Neural crest cell (in vitro differentiated cells): ENCODE results near the gene MRPS6. TPM values are rescaled to one million over a fixed set of nuclear protein-coding genes. Genes with fewer than 3 reads are reported as not detected.

Experiments
- DNase-seq: peaks from one replicate; pipeline ENCODE4 v3.0.0; 2021; ENCODE audit warnings: low read depth, mixed read lengths, low spot score
- H3K27ac Mint-ChIP-seq: one replicate; pipeline ENCODE4 v1.8.0; 2021; ENCODE audit warnings: mild to moderate bottlenecking, mixed read lengths; ENCODE audit not compliant: unreplicated experiment
- H3K27me3 Mint-ChIP-seq: 2 replicates; pipeline ENCODE4 v1.8.0; 2021; ENCODE audit warnings: low read depth, mild to moderate bottlenecking, mixed read lengths
- H3K36me3 Mint-ChIP-seq: 2 replicates; pipeline ENCODE4 v1.8.0; 2021; ENCODE audit warnings: low read depth, mild to moderate bottlenecking, mixed read lengths
- H3K4me1 Mint-ChIP-seq: 2 replicates; pipeline ENCODE4 v1.8.0; 2021; ENCODE audit warnings: mixed read lengths
- H3K4me3 Mint-ChIP-seq: one replicate; pipeline ENCODE4 v1.8.0; 2021; ENCODE audit warnings: mild to moderate bottlenecking, mixed read lengths
- H3K9me3 Mint-ChIP-seq: 2 replicates; pipeline ENCODE4 v1.8.0; 2021; ENCODE audit warnings: mixed read lengths
- total RNA-seq: library from RNA; stranded (reverse); gene quantifications from 2 replicates; pipeline ENCODE4 v1.2.1, GENCODE V29; 2021
- TF ChIP-seq, protein P1 (sequence below): fragments of 200-600 bp; sonication (generic); conservative IDR thresholded peaks from 2 replicates; pipeline ENCODE4 v1.5.0; 2021; ENCODE audit warnings: antibody characterized with exemption, mild to moderate bottlenecking

MRPS6 gene
- total RNA-seq, 1 donor from 2014 or later, result 94.1 TPM

DNA sequence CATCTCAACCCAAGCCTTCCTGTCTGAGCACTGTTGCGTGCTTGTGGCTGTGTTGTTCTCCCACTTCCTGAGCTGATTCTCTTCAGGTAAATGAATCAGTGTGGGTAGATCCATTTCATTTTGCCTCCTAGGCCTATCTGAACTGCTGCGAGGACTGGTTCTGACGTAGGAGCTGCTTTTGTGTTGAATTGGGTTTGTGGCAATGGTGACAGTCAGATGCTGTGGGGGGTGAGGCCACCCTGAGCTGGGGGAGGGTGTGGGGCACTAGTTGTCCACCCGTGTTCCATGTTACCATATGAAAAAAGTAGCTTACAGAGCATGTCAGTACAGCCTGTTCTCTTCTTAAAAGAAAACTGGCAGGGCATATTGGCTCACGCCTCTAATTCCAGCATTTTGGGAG, 81.5 kb downstream of the MRPS6 start:
- Mint-ChIP-seq H3K4me1 (peaks cover 12% of the 10 kb centered on the region), H3K36me3 (peaks cover 22% of the 10 kb centered on the region), H3K27me3 (no peaks in the 10 kb centered on the region), H3K27ac (no peak overlapping the region), H3K4me3 (no peak overlapping the region), H3K9me3 (peaks cover 8% of the 10 kb centered on the region)
- TF ChIP-seq, protein P1, sequence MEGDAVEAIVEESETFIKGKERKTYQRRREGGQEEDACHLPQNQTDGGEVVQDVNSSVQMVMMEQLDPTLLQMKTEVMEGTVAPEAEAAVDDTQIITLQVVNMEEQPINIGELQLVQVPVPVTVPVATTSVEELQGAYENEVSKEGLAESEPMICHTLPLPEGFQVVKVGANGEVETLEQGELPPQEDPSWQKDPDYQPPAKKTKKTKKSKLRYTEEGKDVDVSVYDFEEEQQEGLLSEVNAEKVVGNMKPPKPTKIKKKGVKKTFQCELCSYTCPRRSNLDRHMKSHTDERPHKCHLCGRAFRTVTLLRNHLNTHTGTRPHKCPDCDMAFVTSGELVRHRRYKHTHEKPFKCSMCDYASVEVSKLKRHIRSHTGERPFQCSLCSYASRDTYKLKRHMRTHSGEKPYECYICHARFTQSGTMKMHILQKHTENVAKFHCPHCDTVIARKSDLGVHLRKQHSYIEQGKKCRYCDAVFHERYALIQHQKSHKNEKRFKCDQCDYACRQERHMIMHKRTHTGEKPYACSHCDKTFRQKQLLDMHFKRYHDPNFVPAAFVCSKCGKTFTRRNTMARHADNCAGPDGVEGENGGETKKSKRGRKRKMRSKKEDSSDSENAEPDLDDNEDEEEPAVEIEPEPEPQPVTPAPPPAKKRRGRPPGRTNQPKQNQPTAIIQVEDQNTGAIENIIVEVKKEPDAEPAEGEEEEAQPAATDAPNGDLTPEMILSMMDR, result no peak
- no peak for DNase-seq

DNA sequence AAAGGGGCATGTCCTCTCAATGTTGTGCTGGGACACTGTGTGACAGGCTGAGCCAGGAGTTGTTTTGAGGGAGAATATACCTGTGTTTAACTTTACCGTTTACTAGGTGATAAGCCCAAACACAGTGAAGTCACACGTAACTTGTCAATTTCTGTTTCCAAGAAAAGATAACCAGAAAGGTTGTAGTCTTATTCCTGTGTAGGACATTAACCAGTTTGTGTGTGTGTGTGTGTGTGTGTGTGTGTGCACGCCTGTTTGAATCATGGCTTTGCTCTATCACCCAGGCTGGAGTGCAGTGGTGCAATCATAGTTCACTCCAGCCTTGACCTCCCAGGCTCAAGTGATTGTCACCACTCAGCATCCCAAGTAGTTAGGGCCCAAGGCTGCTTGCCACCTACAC, 83.6 kb downstream of the MRPS6 start:
- Mint-ChIP-seq H3K36me3 (peaks cover 24% of the 10 kb centered on the region), H3K27ac (no peak overlapping the region), H3K4me3 (no peak overlapping the region), H3K9me3 (peaks cover 5% of the 10 kb centered on the region), H3K27me3 (no peaks in the 10 kb centered on the region), H3K4me1 (peaks cover 9% of the 10 kb centered on the region)
- no peak for DNase-seq
- TF ChIP-seq, protein P1, result no peak

DNA sequence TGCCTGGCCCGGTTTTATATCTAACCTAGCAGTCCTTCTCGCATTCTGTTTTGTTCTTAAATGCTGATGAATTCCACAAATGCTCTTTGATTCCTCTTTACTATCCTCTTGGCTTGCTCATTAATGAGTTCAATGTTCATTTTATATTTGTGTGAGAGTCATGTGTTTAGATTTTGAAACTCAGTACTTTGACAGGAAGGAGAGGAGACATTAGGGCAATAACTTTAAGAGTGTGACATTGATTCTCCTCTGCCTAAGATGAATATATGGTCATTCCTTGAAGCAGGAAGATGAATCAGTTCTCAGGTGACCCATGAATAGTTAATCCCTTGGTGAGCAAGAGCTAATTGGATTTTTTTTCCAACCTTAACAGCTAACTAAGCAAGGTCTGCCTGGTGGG, 84.1 kb downstream of the MRPS6 start:
- H3K27ac Mint-ChIP-seq, result no peak overlapping the region
- DNase-seq, result no peak
- peaks cover 29% of the 10 kb centered on the region for H3K36me3 Mint-ChIP-seq
- H3K27me3 Mint-ChIP-seq, result no peaks in the 10 kb centered on the region
- TF ChIP-seq, protein P1, result no peak
- peaks cover 9% of the 10 kb centered on the region for H3K4me1 Mint-ChIP-seq
- H3K4me3 Mint-ChIP-seq, result no peak overlapping the region
- H3K9me3 Mint-ChIP-seq, result peaks cover 7% of the 10 kb centered on the region

DNA sequence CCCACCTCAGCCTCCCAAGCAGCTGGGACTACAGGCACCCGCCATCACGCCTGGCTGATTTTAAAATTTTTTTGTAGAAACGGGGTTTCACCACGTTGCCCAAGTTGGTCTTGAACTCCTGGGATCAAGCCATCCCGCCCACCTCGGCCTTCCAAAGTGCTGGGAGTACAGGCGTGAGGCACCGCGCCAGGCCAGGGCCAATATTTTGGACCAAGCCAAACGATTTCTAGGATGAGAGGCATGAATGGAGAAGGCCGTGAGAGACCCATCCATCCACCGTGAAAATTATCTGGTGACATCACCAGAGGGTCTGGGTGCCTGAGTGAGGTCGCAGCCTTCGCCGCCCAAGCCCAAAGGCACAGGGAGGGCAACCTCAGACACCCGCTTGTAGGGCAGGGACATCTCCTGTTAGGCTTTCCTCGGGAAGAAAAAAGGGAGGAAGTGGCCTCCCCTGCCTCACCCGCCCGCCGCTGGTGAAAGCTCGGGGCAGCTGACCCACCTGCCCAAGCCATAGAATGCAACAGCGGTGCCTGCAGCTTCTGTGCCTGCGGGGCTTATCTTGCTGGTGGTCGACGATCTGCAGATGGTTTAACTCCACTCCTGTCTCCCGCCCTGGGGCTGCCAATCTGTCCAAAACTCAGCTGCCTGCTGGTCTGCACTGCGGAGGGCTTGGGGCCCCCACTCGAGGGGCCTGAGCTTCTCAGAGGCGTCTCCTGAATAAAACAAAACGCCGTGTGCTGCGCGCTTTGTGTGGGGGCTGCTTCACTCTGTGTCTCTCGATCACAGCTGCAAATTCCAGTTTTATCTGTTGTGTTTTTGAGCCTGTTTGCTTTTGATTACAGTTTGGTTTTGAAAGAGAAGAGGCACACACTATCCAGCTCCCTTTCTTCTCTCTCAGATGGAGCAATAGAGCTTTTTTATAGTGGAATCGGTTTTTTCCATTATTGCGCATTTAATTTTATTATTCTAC, 85.8 kb downstream of the MRPS6 start:
- DNase-seq, result no peak
- TF ChIP-seq, protein P1, result no peak

DNA sequence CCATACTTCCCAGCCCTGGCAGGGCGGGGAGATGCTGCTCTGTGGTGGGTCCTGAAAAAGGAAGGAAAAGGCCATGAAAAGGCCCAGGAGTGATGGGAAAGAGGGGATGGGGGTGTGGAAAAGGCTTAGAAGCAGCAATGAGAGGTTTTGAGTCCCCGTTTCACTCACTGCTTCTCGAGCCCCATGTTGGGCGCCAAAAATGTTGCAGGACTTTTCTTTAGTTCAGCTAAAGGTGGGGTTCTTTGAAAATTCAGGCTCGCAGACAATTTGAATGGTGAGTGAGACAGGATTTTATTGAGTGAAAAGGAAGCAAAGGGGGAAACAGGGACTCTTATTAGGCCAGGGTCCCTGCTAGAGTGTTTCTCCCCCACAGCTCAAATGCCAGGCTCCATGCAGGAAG, 93.1 kb downstream of the MRPS6 start:
- H3K27me3 Mint-ChIP-seq, result no peaks in the 10 kb centered on the region

More for the DNA sequence above, 85.8 kb downstream of the MRPS6 start:
- Mint-ChIP-seq H3K4me3 (no peak overlapping the region), H3K27me3 (no peaks in the 10 kb centered on the region), H3K4me1 (peaks cover 9% of the 10 kb centered on the region), H3K27ac (no peak overlapping the region), H3K36me3 (peaks cover 29% of the 10 kb centered on the region), H3K9me3 (peaks cover 7% of the 10 kb centered on the region)

More for the DNA sequence above, 93.1 kb downstream of the MRPS6 start:
- Mint-ChIP-seq H3K36me3 (peaks cover 62% of the 10 kb centered on the region), H3K9me3 (peaks cover 20% of the 10 kb centered on the region), H3K27ac (no peak overlapping the region), H3K4me1 (no peaks in the 10 kb centered on the region), H3K4me3 (no peak overlapping the region)
- TF ChIP-seq, protein P1, result no peak
- DNase-seq, result no peak
